Measurements from ENCODE around the gene RGS8.
"Not testable (repeated sequence)": the region's sequence is repeated elsewhere in the genome, so short reads cannot be mapped to it uniquely, and the experiment has no call there.

DNA sequence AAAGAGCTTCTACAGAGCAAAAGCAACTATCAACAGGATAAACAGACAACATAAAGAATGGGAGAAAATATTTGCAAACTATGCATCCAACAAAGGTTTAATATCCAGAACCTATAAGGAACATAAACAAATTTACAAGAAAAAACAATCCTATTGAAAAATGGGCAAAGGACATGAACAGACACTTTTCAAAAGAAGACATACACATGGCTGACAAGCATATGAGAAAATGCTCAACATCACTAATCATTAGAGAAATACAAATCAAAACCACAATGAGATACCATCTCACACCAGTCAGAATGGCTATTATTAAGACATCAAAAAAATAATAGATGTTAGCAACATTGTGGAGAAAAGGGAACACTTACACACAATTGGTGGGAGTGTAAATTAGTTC, 8.8 kb upstream of the RGS8 start:
- TF ChIP-seq, protein P1, sequence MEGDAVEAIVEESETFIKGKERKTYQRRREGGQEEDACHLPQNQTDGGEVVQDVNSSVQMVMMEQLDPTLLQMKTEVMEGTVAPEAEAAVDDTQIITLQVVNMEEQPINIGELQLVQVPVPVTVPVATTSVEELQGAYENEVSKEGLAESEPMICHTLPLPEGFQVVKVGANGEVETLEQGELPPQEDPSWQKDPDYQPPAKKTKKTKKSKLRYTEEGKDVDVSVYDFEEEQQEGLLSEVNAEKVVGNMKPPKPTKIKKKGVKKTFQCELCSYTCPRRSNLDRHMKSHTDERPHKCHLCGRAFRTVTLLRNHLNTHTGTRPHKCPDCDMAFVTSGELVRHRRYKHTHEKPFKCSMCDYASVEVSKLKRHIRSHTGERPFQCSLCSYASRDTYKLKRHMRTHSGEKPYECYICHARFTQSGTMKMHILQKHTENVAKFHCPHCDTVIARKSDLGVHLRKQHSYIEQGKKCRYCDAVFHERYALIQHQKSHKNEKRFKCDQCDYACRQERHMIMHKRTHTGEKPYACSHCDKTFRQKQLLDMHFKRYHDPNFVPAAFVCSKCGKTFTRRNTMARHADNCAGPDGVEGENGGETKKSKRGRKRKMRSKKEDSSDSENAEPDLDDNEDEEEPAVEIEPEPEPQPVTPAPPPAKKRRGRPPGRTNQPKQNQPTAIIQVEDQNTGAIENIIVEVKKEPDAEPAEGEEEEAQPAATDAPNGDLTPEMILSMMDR (IDR thresholded peaks at IDR 0.05), result not testable (repeated sequence)
- TF ChIP-seq POLR2A, POLR2AphosphoS5, EP300 (IDR thresholded peaks at IDR 0.05): not testable (repeated sequence)
